Fibroblast of peridontal ligament (primary cell): Measurements from ENCODE around the gene SSRP1.
"Not testable (repeated sequence)": the region's sequence is repeated elsewhere in the genome, so short reads cannot be mapped to it uniquely, and the experiment has no call there.

Source experiments
- DNase-seq: peaks from one replicate; pipeline ENCODE4 v3.0.0-alpha.2; 2010; ENCODE audit errors: extremely low read depth

Gene SSRP1

DNA sequence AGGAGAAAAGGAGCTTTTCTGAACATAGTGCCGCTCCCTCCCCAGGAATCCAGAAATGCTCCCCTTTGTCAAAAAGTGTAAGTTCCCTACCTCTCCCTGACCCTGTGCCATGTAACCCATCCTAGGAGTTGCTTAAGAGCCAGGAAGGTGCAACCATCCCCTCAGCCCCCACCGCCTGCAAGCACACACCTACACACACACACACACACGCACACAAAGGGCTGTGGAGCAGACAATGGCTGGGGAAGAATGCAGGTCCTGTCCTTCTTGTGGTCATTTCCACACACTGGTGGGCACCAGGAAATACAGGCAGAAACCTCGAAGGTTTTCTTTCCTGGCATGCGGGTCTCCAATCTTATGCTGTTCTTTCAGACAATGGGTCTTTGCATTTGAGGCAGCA lies 3.6 kb upstream of the SSRP1 start:
- DNase-seq: no peak

DNA sequence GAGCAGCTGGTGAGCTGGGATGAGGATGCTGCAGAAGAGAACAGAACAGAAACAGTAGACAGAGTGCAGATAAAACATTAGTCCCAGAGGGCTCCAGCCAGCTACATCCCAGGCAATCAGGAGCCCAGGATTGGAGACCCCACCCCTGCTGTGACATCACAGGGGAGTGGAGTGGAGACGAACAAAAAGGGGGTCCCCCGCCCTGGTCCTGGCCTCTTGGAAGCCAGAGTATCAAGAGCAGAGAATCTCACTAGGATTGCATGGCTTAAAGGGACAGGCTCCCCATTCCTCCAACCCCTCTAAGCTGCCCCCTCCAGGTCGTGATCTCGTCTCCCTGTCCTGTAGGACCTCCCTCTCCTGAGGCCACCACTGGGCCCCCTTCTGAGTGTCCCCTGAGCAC lies 2.5 kb upstream of the SSRP1 start, which contains the start of gene P2RX3:
P2RX3 (plus strand) TSS at position 211 of the 400 bp plus-strand sequence. CDS start 199 bp downstream, outside the sequence.
- no peak for DNase-seq

DNA sequence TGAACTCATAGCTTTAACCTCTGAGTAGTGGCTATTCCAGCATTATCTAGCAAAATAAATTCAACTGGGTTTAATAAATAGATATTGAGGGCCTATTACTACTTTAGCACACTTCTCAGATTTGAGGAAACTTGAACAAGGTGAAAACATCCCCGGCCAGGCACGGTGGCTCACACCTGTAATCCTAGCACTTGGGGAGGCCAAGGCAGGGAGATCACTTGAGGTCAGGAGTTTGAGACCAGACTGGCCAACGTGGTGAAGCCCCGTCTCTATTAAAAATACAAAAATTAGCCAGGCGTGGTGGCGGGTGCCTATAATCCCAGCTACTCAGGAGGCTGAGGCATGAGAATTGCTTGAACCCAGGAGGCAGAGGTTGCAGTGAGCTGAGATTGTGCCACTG lies 1.2 kb upstream of the SSRP1 start:
- not testable (repeated sequence) for DNase-seq

DNA sequence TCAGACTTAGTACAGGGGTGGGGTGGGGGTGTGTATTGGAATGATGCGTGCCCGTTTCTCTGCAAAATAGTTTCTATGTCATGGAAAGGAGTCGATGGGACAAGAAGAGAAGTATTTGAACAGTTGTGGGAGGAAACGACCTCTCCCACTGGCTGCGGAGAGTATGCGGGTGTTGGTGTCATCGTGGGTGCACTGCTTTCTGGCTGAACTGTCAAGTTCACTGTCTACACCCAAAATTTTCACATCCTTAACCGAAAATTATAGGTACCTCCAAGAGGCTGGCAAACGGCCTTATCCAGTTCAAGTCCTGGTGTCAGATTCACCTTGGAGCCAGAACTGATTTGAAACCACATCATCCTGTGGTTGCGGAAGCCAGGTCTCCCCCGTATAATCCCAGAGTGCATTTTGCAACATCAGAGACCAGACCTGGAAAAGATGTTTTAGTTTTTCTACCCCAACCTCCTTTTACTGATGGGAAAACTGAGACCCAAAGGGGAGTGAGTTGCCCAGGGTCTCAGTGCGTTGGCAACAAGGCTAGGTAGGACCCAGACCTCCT lies 497 bp upstream of the SSRP1 start:
- DNase-seq: no peak

DNA sequence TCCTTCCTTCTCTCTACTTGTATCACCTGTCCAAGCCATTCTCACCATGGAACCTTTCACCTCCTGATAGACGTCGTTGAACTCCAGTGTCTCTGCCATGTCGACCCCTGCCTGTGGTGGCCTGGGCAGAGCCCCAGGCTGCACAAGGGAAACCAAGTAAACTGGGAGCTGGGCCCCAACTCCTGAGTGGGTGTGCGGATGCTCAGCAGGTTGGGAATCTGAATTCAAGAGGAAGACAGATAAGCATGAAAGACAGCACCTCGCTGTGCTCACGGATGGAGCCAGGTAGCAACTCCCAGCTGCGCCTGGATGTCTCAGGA lies 709 bp downstream of the SSRP1 start:
- peak; percentile 2 for DNase-seq

DNA sequence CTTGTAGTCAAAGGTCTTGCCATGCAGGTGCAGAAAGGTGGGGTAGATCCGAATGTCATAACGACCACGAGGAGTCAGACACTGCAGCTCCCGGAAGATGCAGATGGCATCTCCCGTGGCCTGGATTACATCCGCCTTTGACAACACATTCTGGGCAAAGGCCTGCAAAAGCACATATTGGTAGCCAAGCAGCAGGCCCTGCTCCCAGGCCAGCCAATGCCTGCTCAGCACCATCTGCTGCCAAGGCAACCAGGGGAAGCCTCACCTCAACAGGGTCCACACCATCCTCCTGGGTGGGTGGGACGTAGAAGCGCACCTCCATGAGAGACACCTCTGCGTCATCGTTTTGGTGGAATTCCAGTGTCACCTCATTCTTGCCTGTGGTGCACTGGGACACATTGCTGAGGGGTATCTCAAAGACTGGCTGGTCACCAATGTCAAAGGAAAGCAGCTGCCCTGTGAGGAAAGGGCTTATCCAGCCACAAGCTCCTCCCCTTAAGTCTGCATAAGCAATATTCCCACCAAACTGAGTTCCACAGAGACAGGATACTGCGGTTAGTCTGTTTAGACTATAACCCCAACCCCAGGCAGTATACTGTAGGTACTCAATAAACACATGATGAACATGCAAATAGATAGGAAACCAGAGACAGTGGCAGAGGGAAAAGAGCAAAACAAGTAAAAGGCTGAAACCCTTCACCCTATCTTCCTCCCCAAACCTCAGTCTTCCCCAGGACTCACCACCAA lies 2.8 kb downstream of the SSRP1 start:
- DNase-seq: no peak

DNA sequence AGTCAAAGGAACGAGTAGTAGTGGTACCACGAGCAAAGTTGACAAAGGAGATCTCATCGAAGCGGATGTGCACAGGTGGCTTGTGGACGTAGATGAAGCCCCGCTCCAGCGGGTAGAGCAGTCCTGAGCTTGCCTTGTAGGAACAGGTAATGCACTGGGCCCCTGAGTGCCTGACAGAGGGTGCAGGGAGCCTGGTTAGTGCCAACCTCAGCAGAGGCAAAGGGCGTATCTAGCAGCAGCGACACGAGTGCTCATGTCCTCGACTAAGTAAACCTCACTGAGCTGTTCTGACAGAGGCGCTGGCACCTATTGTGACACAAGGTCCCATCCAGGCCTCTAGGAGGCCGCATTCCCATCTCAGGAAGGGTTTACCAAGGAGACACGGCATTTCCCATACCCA lies 4.0 kb downstream of the SSRP1 start:
- DNase-seq: no peak

DNA sequence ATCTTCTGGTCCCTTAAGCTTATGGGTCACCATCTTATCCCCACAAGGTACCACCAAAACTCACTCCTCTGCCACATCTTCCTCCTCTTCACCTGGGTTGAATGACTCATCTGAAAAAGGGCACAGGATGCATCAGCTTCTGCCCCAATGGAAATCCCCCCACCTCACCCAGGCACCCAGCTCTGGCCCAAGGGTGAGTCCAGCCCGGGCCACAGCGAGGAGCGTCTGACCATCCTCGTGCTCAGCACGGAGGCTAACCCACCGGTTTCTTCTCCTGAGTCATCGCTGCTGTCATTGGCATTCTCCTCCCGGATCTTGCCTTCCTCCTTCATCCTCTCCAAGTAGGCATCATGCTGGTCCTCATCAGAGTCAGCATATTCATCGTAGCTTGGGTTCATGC lies 5.7 kb downstream of the SSRP1 start:
- DNase-seq: no peak

DNA sequence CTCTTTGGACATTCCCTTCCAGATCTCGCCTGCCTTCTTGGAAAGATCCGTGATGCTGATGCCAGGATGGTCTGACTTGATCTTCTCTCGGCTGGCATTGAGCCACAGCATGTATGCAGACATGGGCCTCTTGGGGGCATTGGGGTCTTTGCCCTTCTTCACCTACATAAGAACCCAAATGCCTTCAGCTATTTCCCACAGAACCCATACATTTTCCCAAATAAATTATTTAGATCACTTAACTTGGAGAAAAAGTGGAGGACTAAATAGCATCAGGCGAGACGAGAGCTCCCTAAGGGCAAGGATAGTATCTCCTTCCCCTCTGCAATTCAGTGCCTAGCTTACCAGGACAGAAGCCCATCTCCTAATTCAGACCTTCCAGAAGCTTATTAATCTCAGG lies 8.0 kb downstream of the SSRP1 start:
- no peak for DNase-seq

DNA sequence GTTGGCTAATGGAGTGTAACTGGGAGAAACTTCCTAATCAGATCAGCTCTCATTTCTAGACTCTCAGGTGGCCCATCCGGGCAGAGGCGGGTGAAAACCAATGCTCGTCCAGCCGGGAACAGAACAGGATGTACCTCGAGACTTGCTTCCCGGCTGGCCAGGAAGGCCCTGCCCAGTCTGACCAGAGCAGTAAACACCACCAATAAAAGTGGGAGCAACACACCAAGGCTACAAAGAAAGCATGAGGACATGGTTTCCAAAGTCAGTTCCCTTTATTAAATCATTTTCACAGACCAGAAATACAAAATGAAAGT lies 10.0 kb downstream of the SSRP1 start:
- DNase-seq: no peak

DNA sequence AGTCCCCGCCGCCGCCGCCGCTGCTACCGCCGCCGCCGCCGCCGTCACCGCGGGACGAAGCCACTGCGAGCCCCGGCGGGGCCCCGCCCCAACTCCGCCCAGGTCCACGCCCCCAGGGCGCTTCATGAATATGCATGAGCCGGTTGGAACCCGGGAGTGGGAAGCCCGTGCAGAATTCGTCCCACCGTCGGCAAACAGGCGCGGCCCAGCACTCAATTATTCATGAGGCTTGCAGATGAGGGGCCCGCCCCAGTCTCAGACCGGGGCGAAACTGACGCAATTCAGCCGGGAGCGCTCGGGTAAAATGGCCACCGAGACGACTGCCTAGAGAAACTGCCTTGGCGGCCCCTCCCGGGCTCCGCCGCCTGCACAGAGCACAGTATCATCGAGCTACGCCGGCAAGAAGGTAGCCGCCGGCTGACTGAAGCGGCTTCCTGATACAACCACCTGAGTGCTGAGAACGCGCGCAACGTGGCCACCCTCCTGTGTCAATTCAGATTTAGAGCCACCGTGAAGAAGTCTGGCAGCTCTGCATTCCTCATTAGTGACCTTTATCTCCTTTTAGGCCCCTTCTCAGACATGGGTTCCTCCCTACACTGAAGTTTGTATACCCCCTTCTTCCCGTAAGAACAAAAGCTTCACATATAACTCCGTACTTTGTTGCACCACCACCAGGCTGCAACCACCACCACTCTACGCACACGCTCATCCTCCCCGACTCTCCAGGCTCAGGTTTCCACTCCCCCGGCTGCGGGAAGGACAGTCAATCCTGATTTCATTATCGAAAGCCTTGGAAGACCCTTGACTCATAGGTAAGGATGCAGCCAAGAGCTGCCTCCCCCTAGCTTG lies 10.6 kb downstream of the SSRP1 start, which contains the start of gene TNKS1BP1:
TNKS1BP1 (minus strand) TSS at position 67 of the 849 bp plus-strand sequence. CDS start 3,067 bp downstream, outside the sequence.
- peak; percentile 96 for DNase-seq

DNA sequence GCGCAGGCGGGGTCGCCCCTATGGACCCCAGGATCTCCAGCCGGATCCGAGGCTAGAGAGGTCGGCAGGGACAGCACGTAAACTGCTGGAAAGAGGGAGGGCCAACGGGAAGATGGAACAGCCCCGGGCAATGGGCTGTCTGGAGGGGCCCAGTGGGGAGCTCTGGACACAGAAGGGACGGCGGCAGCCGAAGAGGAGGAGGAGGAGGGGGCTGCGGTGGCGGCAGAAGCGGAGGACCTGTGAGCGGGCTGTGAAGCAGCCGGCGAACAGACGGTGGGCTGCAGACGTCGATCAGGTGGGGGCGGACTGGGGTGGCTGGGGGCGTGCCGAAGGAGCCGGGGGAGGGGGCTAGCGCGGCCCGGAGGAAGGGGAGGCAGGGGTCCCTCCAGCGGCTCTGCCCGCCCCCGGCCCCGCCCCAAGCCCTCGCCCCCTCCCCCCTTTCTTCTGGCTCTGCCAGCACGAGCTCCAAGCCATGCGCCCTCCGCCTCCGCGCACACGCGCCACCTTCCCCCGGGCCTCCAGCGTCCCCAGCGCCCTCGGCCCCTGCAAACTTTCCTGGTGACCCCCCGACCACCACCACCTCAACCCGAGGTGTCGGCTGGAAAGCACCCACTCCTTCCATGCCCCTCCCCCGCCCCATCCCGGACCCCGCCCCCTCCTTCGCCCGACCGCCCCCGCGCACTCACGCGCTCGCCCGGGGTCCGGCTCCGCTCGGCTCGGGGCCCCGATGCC lies 11.4 kb downstream of the SSRP1 start:
- DNase-seq: peak; percentile 48

DNA sequence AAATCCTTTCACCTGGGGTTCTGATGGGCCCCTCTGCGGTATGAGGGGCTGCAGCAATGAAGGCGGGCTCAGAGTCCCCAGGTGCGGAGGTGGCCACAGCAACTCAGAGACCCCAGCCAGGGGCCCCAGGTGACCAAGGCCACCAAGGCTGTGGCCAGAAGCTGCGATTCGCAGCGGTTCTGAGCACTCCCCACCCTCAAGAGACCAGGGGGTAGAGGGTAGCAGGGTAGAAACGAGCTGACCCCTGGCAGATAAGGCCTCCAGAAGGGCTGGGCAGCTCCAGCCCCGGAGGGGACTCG lies 11.9 kb downstream of the SSRP1 start:
- DNase-seq: no peak

DNA sequence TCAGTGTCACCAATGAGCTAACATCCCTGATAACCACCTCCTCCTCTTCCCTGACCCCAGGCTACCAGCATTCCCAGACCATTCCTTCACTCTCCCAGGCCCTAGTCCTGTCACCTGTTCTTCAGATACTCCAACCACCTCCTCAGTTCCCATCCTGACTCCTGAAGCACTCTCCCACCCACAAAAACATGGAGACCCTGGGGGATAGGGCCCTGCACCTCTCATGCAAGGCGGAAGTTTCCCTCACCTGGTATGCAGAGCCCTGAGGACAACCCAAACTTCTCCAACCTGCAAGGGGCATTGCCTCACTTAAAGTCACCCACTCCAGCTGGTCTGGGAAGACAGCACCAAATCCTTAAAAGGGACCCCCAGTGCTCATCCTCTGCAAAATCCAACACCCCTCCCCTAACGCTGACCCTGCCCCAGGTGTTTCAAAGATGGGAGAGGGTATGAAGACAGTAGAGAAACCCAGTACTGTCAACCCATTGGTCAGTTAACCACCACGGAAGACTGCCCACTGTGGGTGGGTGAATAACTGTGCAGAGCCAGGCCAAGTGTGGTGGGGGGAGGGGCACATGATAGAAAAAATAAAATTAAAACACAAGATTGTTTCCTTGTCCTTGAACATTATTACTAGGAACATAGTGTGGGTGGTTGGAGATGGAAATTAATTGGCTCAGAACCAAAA lies 12.4 kb downstream of the SSRP1 start:
- DNase-seq: peak; percentile 49

DNA sequence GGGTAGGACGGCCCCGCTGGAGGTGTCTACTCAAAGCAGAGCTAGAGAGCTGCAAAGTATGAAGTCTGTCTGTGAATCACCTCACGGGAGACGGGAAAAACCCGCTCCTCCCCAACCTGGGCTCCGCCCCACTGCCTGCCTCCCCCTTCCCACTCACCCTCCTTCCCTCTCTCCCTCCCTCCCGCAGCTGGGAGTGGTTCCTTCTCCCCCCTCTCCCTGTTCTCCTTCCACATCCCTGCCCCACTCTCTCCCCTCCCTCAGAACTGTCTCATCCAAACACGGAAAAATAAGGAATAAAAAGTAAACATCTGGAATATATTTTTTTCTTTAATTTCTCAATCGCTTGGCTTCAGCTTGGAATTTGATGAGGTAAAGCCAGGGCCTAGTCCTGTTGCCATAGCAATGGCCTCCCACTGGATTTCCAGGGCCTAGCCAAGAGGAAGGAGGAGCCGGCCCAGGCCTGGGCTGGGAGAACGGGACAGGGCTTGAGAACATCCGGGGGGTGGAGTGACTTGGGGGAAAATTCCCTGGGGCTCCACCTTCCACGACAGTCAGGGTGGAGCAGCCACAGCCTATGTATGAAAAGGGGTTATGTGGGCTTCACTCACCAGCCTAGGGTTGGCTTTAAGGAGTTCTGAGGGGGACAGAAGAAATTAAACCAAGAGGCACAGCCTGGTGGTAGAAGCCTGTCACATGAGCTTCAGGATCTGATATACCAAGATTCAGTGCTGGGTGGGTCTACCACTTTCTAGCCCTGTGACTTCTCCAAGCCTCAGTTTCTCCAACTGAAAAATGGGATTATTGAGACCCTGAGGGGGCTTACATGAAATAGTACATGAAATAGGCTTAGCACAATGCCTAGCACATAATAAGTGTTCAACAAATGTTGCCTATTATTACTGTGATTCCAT lies 13.2 kb downstream of the SSRP1 start:
- DNase-seq: peak; percentile 99

DNA sequence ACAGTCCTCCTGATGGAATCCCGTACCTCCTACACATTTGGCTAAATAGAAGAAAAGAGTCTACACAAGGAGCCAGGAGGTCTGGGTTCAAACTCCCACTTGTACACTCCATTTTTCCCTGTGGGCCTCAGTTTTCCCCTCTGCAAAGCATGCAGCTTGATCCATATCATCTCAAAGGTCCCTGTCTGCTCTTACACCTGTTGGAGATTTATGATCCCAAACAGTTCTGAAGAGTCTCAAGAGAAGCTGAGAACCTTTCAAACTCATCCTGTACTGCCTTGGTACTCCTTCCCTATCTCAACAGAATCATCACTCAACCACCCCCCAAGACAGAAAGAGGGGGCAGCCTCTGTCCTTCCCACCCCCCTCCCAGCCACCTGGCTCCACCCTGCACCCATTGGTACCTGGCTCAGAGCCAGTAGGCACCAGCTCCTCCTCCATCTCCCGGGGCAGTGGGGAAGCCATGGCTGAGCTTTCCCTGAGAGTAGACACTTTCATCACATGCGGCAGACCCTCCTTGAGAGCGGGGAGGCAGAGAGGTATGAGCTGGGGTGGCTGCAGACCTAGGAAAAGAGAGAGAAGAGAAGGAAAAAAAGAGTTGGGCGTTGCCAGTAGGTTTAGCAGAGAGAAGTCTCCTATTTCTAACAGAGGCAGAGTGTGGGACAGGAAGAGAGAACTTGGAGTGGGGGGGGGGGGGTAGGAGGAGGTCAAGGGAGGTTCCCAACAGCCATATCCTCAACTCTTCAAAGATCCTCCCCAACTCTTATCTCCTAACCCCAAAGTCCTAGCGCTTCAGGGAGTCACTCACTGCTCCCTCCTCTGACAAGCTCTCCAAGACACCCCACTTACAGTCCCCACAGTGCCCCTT lies 14.1 kb downstream of the SSRP1 start:
- DNase-seq: no peak

DNA sequence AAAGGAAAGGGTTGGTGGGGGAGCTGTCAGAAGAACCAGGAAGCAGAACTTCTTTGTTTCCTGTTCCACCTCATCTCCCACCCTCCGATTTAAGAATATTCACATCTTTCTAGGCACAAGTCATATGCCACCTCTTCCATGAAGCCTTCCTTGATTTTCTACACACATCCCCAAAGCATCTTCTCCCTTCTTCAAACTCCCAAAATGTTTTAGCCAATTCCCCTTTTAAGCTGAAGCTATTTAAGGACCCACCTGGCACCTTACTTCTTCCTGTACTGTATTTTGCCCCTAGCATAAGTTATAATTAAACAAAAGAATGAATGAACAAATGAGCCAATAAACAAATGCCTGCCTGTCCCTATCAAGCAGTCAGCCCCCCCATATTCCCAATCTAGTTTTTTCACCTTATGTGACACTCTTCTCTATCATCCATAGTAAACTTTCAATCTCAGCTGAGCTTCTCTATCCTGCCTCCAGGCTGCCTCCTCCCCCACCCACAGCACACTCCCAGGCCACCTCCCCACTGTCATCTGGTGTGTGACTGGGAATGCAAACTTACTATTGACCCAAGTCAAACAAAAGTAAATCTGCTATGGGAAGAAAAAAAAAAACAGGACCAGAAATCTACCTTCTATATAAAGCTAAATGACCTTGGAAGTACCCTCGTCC lies 14.8 kb downstream of the SSRP1 start:
- DNase-seq: no peak

DNA sequence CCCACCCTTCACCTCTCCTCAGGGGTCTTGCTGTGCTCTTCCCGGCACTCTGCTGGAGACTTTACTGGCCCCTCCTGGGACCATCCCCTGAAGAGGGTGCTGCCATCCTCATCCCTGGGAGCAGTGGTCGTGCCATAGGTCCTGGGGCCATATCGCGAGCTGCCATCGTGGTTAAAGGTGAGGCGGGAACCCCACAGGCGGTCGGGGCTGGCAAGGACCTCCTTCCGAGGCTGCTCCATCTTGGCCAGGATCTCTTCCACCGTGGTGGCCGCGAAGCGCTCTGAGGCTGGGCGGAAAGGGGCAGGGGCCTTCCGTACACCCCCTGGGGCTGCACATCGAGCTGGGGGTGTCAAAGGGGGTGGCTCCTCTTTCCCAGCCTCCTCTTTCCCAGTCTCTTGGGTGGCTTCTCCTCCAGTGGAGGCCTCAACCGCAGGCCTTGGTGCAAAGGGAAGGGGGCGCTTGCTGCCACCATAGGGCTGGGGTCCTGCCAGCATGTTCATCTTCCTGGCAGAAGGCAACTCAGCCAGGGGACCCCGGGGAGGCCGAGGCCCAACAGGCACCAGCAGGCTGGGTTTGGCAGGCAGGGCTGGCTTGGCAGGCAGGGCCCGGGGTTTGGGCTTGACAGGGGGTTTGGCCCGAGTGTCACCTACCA lies 15.5 kb downstream of the SSRP1 start:
- no peak for DNase-seq

DNA sequence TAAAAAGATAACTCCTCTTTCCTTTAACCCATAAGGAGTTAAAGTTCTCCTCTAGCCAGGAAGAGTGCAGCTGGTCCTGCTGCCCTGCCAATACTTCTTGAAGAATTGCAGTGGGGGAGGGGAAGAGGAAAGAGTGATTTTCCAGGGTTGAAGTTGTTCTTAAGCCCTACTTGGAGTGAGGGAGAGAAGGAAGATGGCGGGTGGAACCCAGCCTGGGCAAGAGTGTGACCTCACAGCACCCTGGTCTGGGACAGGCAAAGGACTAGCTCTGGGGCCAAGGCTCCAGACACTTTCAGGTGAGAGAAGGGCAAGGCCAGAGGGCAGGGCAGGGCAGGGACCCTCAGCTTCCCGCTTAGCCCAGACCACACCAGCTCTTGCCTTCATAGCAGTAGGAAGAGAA lies 17.5 kb downstream of the SSRP1 start:
- peak; percentile 66 for DNase-seq
